ENCODE data around the gene ZNF346.

DNA sequence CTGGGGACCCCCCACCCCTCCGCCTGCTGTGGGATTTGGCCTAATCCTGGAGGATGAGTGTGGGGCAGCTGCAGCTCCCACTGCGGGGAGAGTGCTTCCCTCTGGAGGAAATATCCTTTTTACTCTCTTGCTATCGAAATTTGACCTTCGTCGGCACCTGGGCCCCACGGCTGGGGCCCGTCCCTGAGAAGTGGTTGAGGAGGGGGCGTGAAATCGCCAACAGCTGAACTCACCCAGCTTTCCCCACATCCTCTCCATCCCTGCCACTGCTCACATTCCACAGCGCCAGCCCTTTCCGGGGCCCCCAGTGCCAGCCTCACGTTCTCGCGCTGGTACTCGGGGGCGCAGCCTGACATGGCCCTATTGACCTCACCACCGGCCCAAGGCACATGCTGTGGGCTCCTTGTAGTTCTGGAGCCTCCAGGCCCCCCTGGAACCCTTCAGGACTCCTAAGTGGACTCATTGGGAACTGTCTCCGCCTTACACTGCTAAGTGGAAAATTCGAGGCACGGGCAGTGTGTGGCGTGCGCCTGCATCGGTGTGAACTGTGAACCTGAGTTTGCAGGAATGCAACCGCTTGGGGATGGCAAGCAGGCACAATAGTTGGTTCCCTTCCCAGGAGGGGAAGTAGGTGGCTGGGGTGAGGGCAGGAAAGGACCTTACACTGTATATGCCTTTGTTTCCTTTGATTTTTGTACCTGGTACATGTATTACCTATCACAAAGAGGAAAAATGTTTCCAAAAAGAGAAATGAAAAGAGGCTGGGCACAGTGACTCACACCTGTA is 83.4 kb downstream of the ZNF346 start:
- TF ChIP-seq, protein P1, sequence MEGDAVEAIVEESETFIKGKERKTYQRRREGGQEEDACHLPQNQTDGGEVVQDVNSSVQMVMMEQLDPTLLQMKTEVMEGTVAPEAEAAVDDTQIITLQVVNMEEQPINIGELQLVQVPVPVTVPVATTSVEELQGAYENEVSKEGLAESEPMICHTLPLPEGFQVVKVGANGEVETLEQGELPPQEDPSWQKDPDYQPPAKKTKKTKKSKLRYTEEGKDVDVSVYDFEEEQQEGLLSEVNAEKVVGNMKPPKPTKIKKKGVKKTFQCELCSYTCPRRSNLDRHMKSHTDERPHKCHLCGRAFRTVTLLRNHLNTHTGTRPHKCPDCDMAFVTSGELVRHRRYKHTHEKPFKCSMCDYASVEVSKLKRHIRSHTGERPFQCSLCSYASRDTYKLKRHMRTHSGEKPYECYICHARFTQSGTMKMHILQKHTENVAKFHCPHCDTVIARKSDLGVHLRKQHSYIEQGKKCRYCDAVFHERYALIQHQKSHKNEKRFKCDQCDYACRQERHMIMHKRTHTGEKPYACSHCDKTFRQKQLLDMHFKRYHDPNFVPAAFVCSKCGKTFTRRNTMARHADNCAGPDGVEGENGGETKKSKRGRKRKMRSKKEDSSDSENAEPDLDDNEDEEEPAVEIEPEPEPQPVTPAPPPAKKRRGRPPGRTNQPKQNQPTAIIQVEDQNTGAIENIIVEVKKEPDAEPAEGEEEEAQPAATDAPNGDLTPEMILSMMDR (IDR thresholded peaks at IDR 0.05): no peak
- TF ChIP-seq POLR2A (IDR thresholded peaks at IDR 0.05) (no peak), POLR2AphosphoS5 (IDR thresholded peaks at IDR 0.05) (no peak)

Data from prostate gland (tissue), 2 donors.